HG03064 (cell line): ENCODE results near the gene KIZ.
"Not testable (repeated sequence)": the region's sequence is repeated elsewhere in the genome, so short reads cannot be mapped to it uniquely, and the experiment has no call there.

Experiments
- ATAC-seq: cut with Tn5 transposase; IDR thresholded peaks from one replicate; pipeline ENCODE4 v1.9.1; 2021; ENCODE audit warnings: low read depth; ENCODE audit not compliant: unreplicated experiment

The KIZ gene

GRCh38 chr20:21167261-21167660 lies 41.4 kb downstream of the KIZ start:
- no peak for ATAC-seq

GRCh38 chr20:21168061-21168460 lies 42.2 kb downstream of the KIZ start:
- ATAC-seq = not testable (repeated sequence)

- no peak for ATAC-seq
Observed at GRCh38 chr20:21172626-21173025, 46.7 kb downstream of the KIZ start.

GRCh38 chr20:21173485-21173884 lies 47.6 kb downstream of the KIZ start:
- ATAC-seq = no peak

GRCh38 chr20:21174516-21175239 lies 48.8 kb downstream of the KIZ start:
- no peak for ATAC-seq

- no peak for ATAC-seq
Observed at GRCh38 chr20:21175433-21175832, 49.6 kb downstream of the KIZ start.

- no peak for ATAC-seq
Observed at GRCh38 chr20:21177767-21178166, 51.9 kb downstream of the KIZ start.

- ATAC-seq = no peak
Observed at GRCh38 chr20:21179757-21180156, 53.9 kb downstream of the KIZ start.

- ATAC-seq = no peak
Observed at GRCh38 chr20:21180248-21180647, 54.4 kb downstream of the KIZ start.

GRCh38 chr20:21181028-21181427 lies 55.1 kb downstream of the KIZ start:
- ATAC-seq = no peak

- ATAC-seq = no peak
Observed at GRCh38 chr20:21182832-21183563, 57.1 kb downstream of the KIZ start.

- no peak for ATAC-seq
Observed at GRCh38 chr20:21183722-21184121, 57.8 kb downstream of the KIZ start.

GRCh38 chr20:21184819-21185218 lies 58.9 kb downstream of the KIZ start:
- ATAC-seq = no peak

- ATAC-seq = no peak
Observed at GRCh38 chr20:21185849-21186248, 60.0 kb downstream of the KIZ start.

GRCh38 chr20:21189761-21190523 lies 64.1 kb downstream of the KIZ start:
- no peak for ATAC-seq

- ATAC-seq = no peak
Observed at GRCh38 chr20:21190869-21191268, 65.0 kb downstream of the KIZ start.

GRCh38 chr20:21191839-21192238 lies 66.0 kb downstream of the KIZ start:
- ATAC-seq = no peak

GRCh38 chr20:21202259-21202658 lies 76.4 kb downstream of the KIZ start:
- no peak for ATAC-seq

GRCh38 chr20:21203088-21203656 lies 77.3 kb downstream of the KIZ start:
- no peak for ATAC-seq

- no peak for ATAC-seq
Observed at GRCh38 chr20:21206584-21206983, 80.7 kb downstream of the KIZ start.

GRCh38 chr20:21208999-21209398 lies 83.1 kb downstream of the KIZ start:
- no peak for ATAC-seq
